GM23338 (cell line): ENCODE results near the gene CASQ2. TPM values are rescaled to one million over a fixed set of nuclear protein-coding genes. Genes with fewer than 3 reads are reported as not detected.

Source experiments
- ATAC-seq: fragments of 200-7000 bp; cut with Tn5 transposase; 3 replicates; pipeline ENCODE4 v1.9.1; 2020
- DNase-seq: peaks from one replicate; pipeline ENCODE4 v3.0.0-alpha.2; 2015; ENCODE audit warnings: low spot score
- H2AFZ ChIP-seq: fragments of 200-600 bp; sonication (generic); 2 replicates; pipeline ENCODE4 v1.8.0; 2016; ENCODE audit warnings: antibody characterized with exemption, mild to moderate bottlenecking, moderate library complexity
- H3F3A ChIP-seq: fragments of 200-600 bp; sonication (generic); replicated peaks from 2 replicates; pipeline ENCODE4 v1.8.0; 2017; ENCODE audit warnings: antibody characterized with exemption, mixed run types, low read depth
- H3K27ac ChIP-seq: fragments of 200-600 bp; sonication (generic); 2 replicates; pipeline ENCODE4 v1.6.1; 2016; ENCODE audit warnings: low read depth
- H3K27me3 ChIP-seq: fragments of 200-600 bp; sonication (generic); 2 replicates; pipeline ENCODE4 v1.8.0; 2016; ENCODE audit warnings: mild to moderate bottlenecking, mixed run types, moderate library complexity; ENCODE audit not compliant: insufficient read depth
- H3K36me3 ChIP-seq: fragments of 200-600 bp; sonication (generic); 2 replicates; pipeline ENCODE4 v1.8.0; 2016; ENCODE audit warnings: mild to moderate bottlenecking; ENCODE audit not compliant: insufficient read depth
- H3K4me1 ChIP-seq: fragments of 200-600 bp; sonication (generic); 2 replicates; pipeline ENCODE4 v1.8.0; 2016; ENCODE audit warnings: mild to moderate bottlenecking, moderate library complexity; ENCODE audit not compliant: insufficient read depth
- H3K4me2 ChIP-seq: fragments of 200-600 bp; sonication (generic); 2 replicates; pipeline ENCODE4 v1.7.1; 2017; ENCODE audit warnings: mixed run types
- H3K4me3 ChIP-seq: fragments of 200-600 bp; sonication (generic); 2 replicates; pipeline ENCODE4 v1.6.1; 2016; ENCODE audit warnings: mixed run types
- H3K79me2 ChIP-seq: fragments of 200-600 bp; sonication (generic); replicated peaks from 2 replicates; pipeline ENCODE4 v1.8.0; 2017; ENCODE audit warnings: mild to moderate bottlenecking; ENCODE audit not compliant: insufficient read depth
- H3K9me2 ChIP-seq: fragments of 200-600 bp; sonication (generic); 2 replicates; pipeline ENCODE4 v1.8.0; 2017; ENCODE audit not compliant: insufficient read depth
- H4K20me1 ChIP-seq: fragments of 200-600 bp; sonication (generic); replicated peaks from 2 replicates; pipeline ENCODE4 v1.8.0; 2017; ENCODE audit warnings: mild to moderate bottlenecking; ENCODE audit not compliant: insufficient read depth
- H3K27ac Mint-ChIP-seq: 2 replicates; pipeline ENCODE4 v1.8.0; 2020; ENCODE audit warnings: inconsistent platforms, mild to moderate bottlenecking, moderate library complexity, mixed read lengths
- H3K27me3 Mint-ChIP-seq: 3 replicates; pipeline ENCODE4 v1.8.0; 2022; ENCODE audit warnings: low read depth, mild to moderate bottlenecking, moderate library complexity, mixed read lengths, inconsistent platforms; ENCODE audit not compliant: insufficient read depth, poor library complexity
- H3K36me3 Mint-ChIP-seq: 3 replicates; pipeline ENCODE4 v1.8.0; 2021; ENCODE audit warnings: low read depth, mild to moderate bottlenecking, inconsistent platforms, moderate library complexity, mixed read lengths
- H3K4me1 Mint-ChIP-seq: 3 replicates; pipeline ENCODE4 v1.8.0; 2020; ENCODE audit warnings: mild to moderate bottlenecking, inconsistent platforms, mixed read lengths
- H3K4me3 Mint-ChIP-seq: 3 replicates; pipeline ENCODE4 v1.8.0; 2021; ENCODE audit warnings: moderate library complexity, mild to moderate bottlenecking, inconsistent platforms, mixed read lengths
- H3K9me3 Mint-ChIP-seq: 3 replicates; pipeline ENCODE4 v1.8.0; 2020; ENCODE audit warnings: moderate library complexity, mild to moderate bottlenecking, inconsistent platforms, mixed read lengths
- CREB1 ChIP-seq: fragments of 250-450 bp; sonication (Bioruptor Pico); IDR thresholded peaks from 2 replicates; pipeline ENCODE4 v1.5.0; 2020; ENCODE audit warnings: low read depth, mild to moderate bottlenecking, moderate library complexity
- NANOG ChIP-seq: IDR thresholded peaks from 2 replicates; pipeline ENCODE4 v1.6.1; 2016; ENCODE audit warnings: antibody characterized with exemption, borderline replicate concordance
- REST ChIP-seq: IDR thresholded peaks from one replicate; pipeline ENCODE4 v1.6.1; 2018; ENCODE audit warnings: antibody characterized with exemption; ENCODE audit not compliant: unreplicated experiment
- ZNF114 ChIP-seq: fragments of 250-450 bp; sonication (Bioruptor Pico); IDR thresholded peaks from 2 replicates; pipeline ENCODE4 v1.5.0; 2020; ENCODE audit warnings: mild to moderate bottlenecking, moderate library complexity
- ZNF462 ChIP-seq: fragments of 250-450 bp; sonication (Bioruptor Pico); IDR thresholded peaks from 2 replicates; pipeline ENCODE4 v1.5.0; 2020; ENCODE audit warnings: mild to moderate bottlenecking, moderate library complexity
- polyA plus RNA-seq: library from polyadenylated mRNA; unstranded; fragments of >200 nt; fragmentation: Nextera tagmentation; extraction: Ambion mirVana; gene quantifications from 2 replicates; pipeline ENCODE4 v1.2.1, GENCODE V29; 2016
- total RNA-seq: library from RNA; depleted of rRNA; stranded (reverse); fragments of >200 nt; shearing (Covaris generic); gene quantifications from 2 replicates; pipeline ENCODE4 v1.2.3, GENCODE V29; 2014

CASQ2 gene
- total and polyA plus RNA-seq, 2 experiments from 2014 or later = not detected

- no peaks in the 10 kb centered on the region for H3K36me3 Mint-ChIP-seq
- H3K9me3 Mint-ChIP-seq = no peaks in the 10 kb centered on the region; the same call in 2 of the 3 replicates
- no peak overlapping the region for H3K4me2 ChIP-seq
- peaks cover 6% of the 10 kb centered on the region for H3K4me1 Mint-ChIP-seq
- H3F3A ChIP-seq = no peaks in the 10 kb centered on the region
- H3K9me2 ChIP-seq = 0 out of 2 replicates have a peak, but pooled peaks cover 4% of the 10 kb centered on the region
- H3K79me2 ChIP-seq = no peaks in the 10 kb centered on the region
- H3K27ac ChIP-seq = no peak overlapping the region
- no peaks in the 10 kb centered on the region for H3K36me3 ChIP-seq
- no peaks in the 10 kb centered on the region for H3K4me1 ChIP-seq
- H3K27ac Mint-ChIP-seq = no peak overlapping the region
- H4K20me1 ChIP-seq = no peaks in the 10 kb centered on the region
- H2AFZ ChIP-seq = 0 out of 2 replicates have a peak overlapping the region, but pooled peaks have one; percentile 6
- no peak overlapping the region for H3K4me3 Mint-ChIP-seq
- ATAC-seq = no peak
- TF ChIP-seq REST (no peak), ZNF462 (no peak), ZNF114 (CRISPR knock-in tag) (no peak), CREB1 (CRISPR knock-in tag) (no peak), NANOG (no peak)
- no peaks in the 10 kb centered on the region for H3K27me3 ChIP-seq
- DNase-seq = no peak
- no peak overlapping the region for H3K4me3 ChIP-seq
- H3K27me3 Mint-ChIP-seq = no peaks in the 10 kb centered on the region
These were observed 38.8 kb downstream of the CASQ2 start for GRCh38 chr1:115729756-115730155.
